Activated T-cell treated with anti-CD3 and anti-CD28 coated beads for 4 hours (primary cell): ENCODE measurements around the gene SURF6.
"Not testable (repeated sequence)": the region's sequence is repeated elsewhere in the genome, so short reads cannot be mapped to it uniquely, and the experiment has no call there.

ENCODE experiments used
- DNase-seq: peaks from one replicate; pipeline ENCODE4 v3.0.0-alpha.2; 2020

Gene SURF6

GRCh38 chr9:133322701-133323100 lies 13.3 kb downstream of the SURF6 start:
- no peak for DNase-seq

GRCh38 chr9:133321411-133321935 lies 14.5 kb downstream of the SURF6 start:
- no peak for DNase-seq

- no peak for DNase-seq
Measured at GRCh38 chr9:133320421-133320881, 15.5 kb downstream of the SURF6 start.

GRCh38 chr9:133317551-133317950 lies 18.4 kb downstream of the SURF6 start:
- DNase-seq: not testable (repeated sequence)

- DNase-seq: no peak
Measured at GRCh38 chr9:133315997-133316396, 20.0 kb downstream of the SURF6 start.

- no peak for DNase-seq
Measured at GRCh38 chr9:133309608-133310007, 26.4 kb downstream of the SURF6 start.

- DNase-seq: no peak
Measured at GRCh38 chr9:133307301-133307700, 28.7 kb downstream of the SURF6 start.

- no peak for DNase-seq
Measured at GRCh38 chr9:133306242-133307204, 29.5 kb downstream of the SURF6 start.

GRCh38 chr9:133305731-133306130 lies 30.3 kb downstream of the SURF6 start:
- no peak for DNase-seq

- DNase-seq: no peak
Measured at GRCh38 chr9:133304477-133305377, 31.3 kb downstream of the SURF6 start.

GRCh38 chr9:133304158-133304470 lies 31.9 kb downstream of the SURF6 start:
- DNase-seq: no peak

- no peak for DNase-seq
Measured at GRCh38 chr9:133303266-133304157, 32.5 kb downstream of the SURF6 start.

GRCh38 chr9:133301253-133302230 lies 34.4 kb downstream of the SURF6 start:
- DNase-seq: no peak

GRCh38 chr9:133299996-133300395 lies 36.0 kb downstream of the SURF6 start:
- not testable (repeated sequence) for DNase-seq

GRCh38 chr9:133294257-133294656 lies 41.7 kb downstream of the SURF6 start:
- no peak for DNase-seq

GRCh38 chr9:133290751-133291302 lies 45.2 kb downstream of the SURF6 start:
- DNase-seq: no peak

GRCh38 chr9:133286523-133286922 lies 49.5 kb downstream of the SURF6 start:
- no peak for DNase-seq

- DNase-seq: no peak
Measured at GRCh38 chr9:133285252-133285775, 50.7 kb downstream of the SURF6 start.

GRCh38 chr9:133284362-133284761 lies 51.6 kb downstream of the SURF6 start:
- DNase-seq: no peak

- not testable (repeated sequence) for DNase-seq
Measured at GRCh38 chr9:133283255-133284032, 52.5 kb downstream of the SURF6 start.
